HepG2 (cell line): ENCODE data around the gene MCF2L. TPM values are rescaled to one million over a fixed set of nuclear protein-coding genes. Genes with fewer than 3 reads are reported as not detected.

Source experiments
- GLI4 ChIP-seq: sonication (generic); formaldehyde crosslinking; IDR thresholded peaks from 2 replicates; pipeline ENCODE4 v1.5.1; 2020; ENCODE audit warnings: missing genetic modification reagents, mild to moderate bottlenecking, moderate library complexity, borderline replicate concordance
- ZNF282 ChIP-seq: fragments of 450-650 bp; IDR thresholded peaks from 2 replicates; pipeline ENCODE4 v1.6.1; 2018; ENCODE audit not compliant: partially characterized antibody
- ZNF34 ChIP-seq: sonication (generic); formaldehyde crosslinking; IDR thresholded peaks from 2 replicates; pipeline ENCODE4 v1.4.0; 2020; ENCODE audit warnings: mild to moderate bottlenecking, missing genetic modification reagents, borderline replicate concordance
- ZNF501 ChIP-seq: sonication (generic); formaldehyde crosslinking; IDR thresholded peaks from 2 replicates; pipeline ENCODE4 v1.5.1; 2020; ENCODE audit warnings: mild to moderate bottlenecking, moderate library complexity, missing genetic modification reagents
- ZNF782 ChIP-seq: sonication (generic); formaldehyde crosslinking; IDR thresholded peaks from 2 replicates; pipeline ENCODE4 v1.4.0; 2020; ENCODE audit warnings: missing genetic modification reagents, mild to moderate bottlenecking, borderline replicate concordance
- polyA plus RNA-seq, 8 experiments: library from polyadenylated mRNA; depleted of rRNA in 3 of 8; stranded (reverse) in 7 of 8; unstranded in 1 of 8; fragments of >200 nt; fragmentation: Illumina TruSeq in 4 of 8; extraction: Trizol in 4 of 8; gene quantifications; 2 replicates each; pipeline versions ENCODE4 v1.2.1 to v1.2.3, GENCODE V29; 2011 to 2016; ENCODE audit warnings: low read depth in 4 of 8, missing spikeins in 1 of 8, mixed read lengths in 1 of 8; ENCODE audit not compliant: insufficient read depth in 1 of 8
- total RNA-seq, 5 experiments: library from RNA; depleted of rRNA; stranded (reverse); fragments of >200 nt; fragmentation: Illumina TruSeq; extraction: Trizol; gene quantifications; 2 replicates each; pipeline ENCODE4 v1.2.3, GENCODE V29; 2016; ENCODE audit warnings: low read depth in 1 of 5
- TF ChIP-seq, protein P1 (sequence below): sonication (generic); formaldehyde crosslinking; IDR thresholded peaks from 2 replicates; pipeline ENCODE4 v1.4.0; 2020; ENCODE audit warnings: mild to moderate bottlenecking, missing genetic modification reagents
- TF ChIP-seq, protein P2 (sequence below): sonication (generic); formaldehyde crosslinking; conservative IDR thresholded peaks from 2 replicates; pipeline ENCODE4 v1.4.0; 2020; ENCODE audit warnings: missing genetic modification reagents
- TF ChIP-seq, protein P3 (sequence below): sonication (generic); formaldehyde crosslinking; conservative IDR thresholded peaks from 2 replicates; pipeline ENCODE4 v1.5.0; 2020; ENCODE audit warnings: missing genetic modification reagents

The MCF2L gene
- total and polyA plus RNA-seq, 2 of the 13 experiments (the other 11 are each of a cell fraction or from before 2014, with no cell fraction given) = 19.4 to 28.4 TPM

DNA sequence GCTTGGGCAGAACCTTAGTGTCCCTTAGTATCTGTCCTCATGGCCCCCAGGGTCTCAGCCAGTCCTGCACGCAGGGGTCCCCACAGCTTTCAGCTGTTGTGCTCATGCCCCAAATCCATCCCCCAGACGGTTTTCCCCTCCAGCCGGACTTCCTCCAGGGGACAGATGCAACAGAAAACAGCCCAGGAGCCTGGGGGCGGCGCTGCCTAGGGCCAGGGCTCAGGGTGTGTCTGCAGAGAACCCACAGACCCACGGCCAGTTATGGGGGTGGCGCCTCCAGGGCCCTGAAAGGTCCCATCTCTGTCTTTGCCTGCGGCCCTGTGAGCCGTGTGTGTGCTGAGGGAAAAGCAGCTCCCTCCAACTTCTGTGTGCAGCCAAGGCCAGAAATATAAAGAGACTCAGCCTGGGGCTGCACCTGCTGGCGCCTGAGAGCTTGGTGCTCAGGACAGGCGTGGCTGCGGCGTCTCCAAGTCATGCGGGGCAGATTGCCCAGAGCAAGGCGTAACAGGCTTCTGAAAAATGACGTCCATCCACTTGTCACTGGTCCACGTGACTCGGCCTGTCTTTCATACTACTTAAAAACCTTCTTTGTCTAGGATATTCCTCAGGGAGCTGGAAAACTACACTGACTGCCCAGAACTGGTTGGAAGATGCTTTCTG, 114.5 kb downstream of the MCF2L start (continued):
- TF ChIP-seq, protein P1, sequence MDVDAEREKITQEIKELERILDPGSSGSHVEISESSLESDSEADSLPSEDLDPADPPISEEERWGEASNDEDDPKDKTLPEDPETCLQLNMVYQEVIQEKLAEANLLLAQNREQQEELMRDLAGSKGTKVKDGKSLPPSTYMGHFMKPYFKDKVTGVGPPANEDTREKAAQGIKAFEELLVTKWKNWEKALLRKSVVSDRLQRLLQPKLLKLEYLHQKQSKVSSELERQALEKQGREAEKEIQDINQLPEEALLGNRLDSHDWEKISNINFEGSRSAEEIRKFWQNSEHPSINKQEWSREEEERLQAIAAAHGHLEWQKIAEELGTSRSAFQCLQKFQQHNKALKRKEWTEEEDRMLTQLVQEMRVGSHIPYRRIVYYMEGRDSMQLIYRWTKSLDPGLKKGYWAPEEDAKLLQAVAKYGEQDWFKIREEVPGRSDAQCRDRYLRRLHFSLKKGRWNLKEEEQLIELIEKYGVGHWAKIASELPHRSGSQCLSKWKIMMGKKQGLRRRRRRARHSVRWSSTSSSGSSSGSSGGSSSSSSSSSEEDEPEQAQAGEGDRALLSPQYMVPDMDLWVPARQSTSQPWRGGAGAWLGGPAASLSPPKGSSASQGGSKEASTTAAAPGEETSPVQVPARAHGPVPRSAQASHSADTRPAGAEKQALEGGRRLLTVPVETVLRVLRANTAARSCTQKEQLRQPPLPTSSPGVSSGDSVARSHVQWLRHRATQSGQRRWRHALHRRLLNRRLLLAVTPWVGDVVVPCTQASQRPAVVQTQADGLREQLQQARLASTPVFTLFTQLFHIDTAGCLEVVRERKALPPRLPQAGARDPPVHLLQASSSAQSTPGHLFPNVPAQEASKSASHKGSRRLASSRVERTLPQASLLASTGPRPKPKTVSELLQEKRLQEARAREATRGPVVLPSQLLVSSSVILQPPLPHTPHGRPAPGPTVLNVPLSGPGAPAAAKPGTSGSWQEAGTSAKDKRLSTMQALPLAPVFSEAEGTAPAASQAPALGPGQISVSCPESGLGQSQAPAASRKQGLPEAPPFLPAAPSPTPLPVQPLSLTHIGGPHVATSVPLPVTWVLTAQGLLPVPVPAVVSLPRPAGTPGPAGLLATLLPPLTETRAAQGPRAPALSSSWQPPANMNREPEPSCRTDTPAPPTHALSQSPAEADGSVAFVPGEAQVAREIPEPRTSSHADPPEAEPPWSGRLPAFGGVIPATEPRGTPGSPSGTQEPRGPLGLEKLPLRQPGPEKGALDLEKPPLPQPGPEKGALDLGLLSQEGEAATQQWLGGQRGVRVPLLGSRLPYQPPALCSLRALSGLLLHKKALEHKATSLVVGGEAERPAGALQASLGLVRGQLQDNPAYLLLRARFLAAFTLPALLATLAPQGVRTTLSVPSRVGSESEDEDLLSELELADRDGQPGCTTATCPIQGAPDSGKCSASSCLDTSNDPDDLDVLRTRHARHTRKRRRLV (CRISPR knock-in tag) = no peak
- no peak for TF ChIP-seq ZNF282
- no peak for TF ChIP-seq ZNF501 (CRISPR knock-in tag)
- TF ChIP-seq GLI4 (CRISPR knock-in tag) = no peak
- TF ChIP-seq ZNF782 (CRISPR knock-in tag) = no peak
- no peak for TF ChIP-seq ZNF34 (CRISPR knock-in tag)
- TF ChIP-seq, protein P2, sequence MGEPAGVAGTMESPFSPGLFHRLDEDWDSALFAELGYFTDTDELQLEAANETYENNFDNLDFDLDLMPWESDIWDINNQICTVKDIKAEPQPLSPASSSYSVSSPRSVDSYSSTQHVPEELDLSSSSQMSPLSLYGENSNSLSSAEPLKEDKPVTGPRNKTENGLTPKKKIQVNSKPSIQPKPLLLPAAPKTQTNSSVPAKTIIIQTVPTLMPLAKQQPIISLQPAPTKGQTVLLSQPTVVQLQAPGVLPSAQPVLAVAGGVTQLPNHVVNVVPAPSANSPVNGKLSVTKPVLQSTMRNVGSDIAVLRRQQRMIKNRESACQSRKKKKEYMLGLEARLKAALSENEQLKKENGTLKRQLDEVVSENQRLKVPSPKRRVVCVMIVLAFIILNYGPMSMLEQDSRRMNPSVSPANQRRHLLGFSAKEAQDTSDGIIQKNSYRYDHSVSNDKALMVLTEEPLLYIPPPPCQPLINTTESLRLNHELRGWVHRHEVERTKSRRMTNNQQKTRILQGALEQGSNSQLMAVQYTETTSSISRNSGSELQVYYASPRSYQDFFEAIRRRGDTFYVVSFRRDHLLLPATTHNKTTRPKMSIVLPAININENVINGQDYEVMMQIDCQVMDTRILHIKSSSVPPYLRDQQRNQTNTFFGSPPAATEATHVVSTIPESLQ (CRISPR knock-in tag) = no peak
- TF ChIP-seq, protein P3, sequence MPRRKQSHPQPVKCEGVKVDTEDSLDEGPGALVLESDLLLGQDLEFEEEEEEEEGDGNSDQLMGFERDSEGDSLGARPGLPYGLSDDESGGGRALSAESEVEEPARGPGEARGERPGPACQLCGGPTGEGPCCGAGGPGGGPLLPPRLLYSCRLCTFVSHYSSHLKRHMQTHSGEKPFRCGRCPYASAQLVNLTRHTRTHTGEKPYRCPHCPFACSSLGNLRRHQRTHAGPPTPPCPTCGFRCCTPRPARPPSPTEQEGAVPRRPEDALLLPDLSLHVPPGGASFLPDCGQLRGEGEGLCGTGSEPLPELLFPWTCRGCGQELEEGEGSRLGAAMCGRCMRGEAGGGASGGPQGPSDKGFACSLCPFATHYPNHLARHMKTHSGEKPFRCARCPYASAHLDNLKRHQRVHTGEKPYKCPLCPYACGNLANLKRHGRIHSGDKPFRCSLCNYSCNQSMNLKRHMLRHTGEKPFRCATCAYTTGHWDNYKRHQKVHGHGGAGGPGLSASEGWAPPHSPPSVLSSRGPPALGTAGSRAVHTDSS (CRISPR knock-in tag) = no peak
